ENCODE data around the gene OR8D1.
"Not testable (repeated sequence)": the region's sequence is repeated elsewhere in the genome, so short reads cannot be mapped to it uniquely, and the experiment has no call there.

Gene OR8D1

DNA sequence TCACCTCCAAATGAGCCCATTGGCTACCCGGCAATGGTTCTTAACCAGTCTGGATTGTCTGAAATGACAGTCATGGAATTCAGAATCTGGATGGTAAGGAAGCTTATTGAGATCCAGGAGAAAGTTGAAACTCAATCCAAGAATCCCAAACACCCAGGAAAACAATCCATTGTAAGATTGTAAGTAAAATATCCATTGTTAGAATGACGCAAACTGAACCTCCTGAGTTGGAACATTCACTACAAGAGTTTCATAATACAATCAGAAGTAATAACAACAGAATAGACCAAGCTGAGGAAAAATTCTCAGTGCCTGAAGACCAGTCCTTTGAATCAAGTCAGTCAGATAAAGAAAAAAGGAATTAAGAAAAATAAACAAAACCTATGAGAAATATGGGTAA is 35.5 kb downstream of the OR8D1 start:
- no peak for DNase-seq

DNA sequence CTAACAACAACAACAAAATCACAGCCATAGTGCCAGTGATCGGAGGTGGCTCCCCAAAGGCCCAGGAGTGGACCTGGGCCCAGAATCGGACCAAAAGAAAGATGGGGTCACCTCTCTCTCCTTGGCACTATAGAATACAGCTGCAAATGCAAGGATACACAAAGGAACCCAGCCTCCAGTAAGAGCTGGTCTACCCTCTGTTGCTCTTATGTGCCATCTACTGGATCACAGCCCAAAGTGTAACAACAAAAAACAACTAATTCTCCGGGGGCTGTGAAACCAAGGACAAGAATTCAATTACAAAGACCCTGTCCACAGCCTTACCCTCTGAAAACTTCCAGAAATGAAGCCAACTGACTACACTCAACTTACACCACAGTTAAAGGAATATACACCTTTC is 35.9 kb downstream of the OR8D1 start:
- no peak for DNase-seq

DNA sequence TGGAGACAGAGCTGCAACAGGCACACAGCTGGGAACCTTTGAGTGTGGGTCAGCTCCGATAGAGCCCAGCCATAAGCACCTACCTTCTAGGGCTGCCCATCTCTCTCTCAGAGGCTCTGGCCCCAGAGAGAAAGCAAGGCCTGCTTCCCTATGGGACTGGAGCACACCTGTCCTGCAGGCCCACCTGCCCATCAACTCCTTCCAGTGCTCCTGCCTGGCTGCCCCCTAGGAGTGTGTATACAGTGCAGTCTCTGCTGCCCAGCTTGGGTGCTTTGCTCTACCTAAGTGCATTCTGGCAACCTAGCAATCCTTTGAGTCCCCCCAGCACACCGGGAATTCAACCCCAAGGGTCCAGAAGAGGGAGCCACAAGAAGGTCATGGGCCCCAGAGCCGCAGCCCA is 36.5 kb downstream of the OR8D1 start:
- DNase-seq: no peak

DNA sequence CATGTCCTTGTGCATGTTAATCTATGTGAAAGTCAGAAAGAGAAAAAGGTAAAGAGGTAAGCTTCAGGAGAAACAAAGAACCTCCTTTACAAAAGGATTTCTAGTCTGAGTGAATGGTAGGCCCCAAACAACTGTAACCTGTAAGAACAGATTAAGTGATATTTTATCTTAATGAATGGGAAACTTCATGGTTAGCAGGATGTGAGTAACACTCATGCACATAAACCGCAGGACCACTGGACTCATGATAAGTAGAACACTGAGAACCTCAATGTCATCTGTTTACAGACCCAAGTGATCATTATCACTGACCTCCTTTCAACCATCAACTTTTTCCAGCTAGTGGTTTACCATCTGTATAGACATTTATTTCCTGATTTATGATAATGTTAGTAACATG is 37.7 kb downstream of the OR8D1 start:
- no peak for DNase-seq

DNA sequence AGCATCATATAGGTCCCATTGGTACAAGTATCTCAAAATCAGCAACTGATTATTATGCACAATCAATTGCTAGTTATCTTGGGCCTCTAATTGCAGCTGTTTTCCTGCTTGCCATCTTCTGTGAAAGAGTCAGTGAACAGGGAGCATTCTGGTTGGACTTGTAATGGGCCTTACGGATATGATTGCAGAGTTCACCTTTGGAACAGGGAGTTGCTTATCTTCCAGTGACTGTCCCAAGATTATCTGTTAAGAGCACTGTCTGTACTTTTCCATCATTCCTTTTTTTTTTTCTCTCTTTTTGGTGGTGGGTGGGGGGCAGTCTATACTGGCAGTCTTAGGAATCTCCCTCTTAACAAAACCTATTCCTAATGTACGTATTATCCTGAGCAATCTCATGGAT is 39.7 kb downstream of the OR8D1 start:
- no peak for DNase-seq

DNA sequence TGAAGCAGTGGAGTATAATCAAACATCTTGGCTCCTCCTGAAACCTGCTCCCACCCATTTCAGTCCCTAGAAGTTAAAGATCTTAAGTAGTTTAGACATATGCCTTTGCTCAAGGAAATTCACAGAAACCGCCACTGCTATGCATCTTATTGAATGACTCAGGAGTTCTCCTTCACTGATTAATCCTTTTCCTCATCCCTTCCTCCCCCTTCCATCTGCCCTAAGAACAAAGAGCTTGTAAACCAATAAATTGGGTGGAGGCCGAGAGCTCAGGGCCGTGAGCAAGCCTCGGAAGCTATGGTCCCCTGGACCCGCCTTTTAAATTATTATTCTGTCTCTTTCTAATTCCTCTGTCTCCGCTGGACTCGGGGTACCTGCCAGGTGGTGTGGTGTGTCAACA is 42.9 kb downstream of the OR8D1 start:
- not testable (repeated sequence) for DNase-seq

DNA sequence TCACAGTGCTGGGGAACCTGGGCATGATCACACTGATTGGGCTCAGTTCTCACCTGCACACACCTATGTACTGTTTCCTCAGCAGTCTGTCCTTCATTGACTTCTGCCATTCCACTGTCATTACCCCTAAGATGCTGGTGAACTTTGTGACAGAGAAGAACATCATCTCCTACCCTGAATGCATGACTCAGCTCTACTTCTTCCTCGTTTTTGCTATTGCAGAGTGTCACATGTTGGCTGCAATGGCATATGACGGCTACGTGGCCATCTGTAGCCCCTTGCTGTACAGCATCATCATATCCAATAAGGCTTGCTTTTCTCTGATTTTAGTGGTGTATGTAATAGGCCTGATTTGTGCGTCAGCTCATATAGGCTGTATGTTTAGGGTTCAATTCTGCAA is 48.7 kb downstream of the OR8D1 start:
- not testable (repeated sequence) for DNase-seq

DNA sequence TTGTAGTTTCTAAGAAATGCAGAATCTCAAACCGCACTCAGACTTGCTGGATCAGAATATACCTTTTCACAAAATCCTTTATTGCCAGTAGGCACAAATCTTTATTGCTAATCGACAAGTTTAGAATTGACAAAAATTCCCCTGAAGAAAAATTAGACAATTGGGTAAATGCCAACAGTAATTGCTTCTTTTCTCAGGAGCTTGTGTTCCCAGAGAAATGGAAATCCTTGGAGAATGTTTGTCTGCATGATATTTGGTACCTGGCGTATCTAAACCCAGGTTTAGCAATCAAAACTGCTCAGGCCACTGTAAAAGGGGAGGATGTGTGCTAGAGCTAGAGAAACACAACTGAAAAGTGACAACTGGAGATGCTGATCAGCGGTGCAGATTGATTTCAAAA is 57.7 kb downstream of the OR8D1 start, which contains the start of gene OR8G5:
TSS of gene OR8G5 (plus strand) at position 301 of the 400 bp plus-strand sequence. CDS start 8,556 bp downstream, outside the sequence.
- DNase-seq: no peak

Measured in NCI-H1436 (cell line).